HG03575 (cell line): ENCODE measurements around the gene GNAO1.
"Not testable (repeated sequence)": the region's sequence is repeated elsewhere in the genome, so short reads cannot be mapped to it uniquely, and the experiment has no call there.

Source experiments
- ATAC-seq: cut with Tn5 transposase; IDR thresholded peaks from one replicate; pipeline ENCODE4 v1.9.1; 2021; ENCODE audit not compliant: unreplicated experiment, insufficient number of reproducible peaks, low FRiP score; ENCODE audit errors: extremely low read depth

GNAO1 gene

DNA sequence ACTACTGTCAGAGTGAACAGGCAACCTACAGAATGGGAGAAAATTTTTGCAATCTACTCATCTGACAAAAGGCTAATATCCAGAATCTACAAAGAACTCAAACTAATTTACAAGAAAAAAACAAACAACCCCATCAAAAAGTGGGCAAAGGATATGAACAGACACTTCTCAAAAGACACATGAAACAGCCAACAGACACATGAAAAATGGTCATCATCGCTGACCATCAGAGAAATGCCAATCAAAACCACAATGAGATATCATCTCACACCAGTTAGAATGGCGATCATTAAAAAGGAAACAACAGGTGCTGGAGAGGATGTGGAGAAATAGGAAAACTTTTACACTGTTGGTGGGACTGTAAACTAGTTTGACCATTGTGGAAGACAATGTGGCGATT, 205.4 kb downstream of the GNAO1 start:
- ATAC-seq = not testable (repeated sequence)

GRCh38 chr16:56399047-56399446, 207.8 kb downstream of the GNAO1 start:
- ATAC-seq = no peak

GRCh38 chr16:56399486-56399885, 208.2 kb downstream of the GNAO1 start:
- ATAC-seq = no peak

DNA sequence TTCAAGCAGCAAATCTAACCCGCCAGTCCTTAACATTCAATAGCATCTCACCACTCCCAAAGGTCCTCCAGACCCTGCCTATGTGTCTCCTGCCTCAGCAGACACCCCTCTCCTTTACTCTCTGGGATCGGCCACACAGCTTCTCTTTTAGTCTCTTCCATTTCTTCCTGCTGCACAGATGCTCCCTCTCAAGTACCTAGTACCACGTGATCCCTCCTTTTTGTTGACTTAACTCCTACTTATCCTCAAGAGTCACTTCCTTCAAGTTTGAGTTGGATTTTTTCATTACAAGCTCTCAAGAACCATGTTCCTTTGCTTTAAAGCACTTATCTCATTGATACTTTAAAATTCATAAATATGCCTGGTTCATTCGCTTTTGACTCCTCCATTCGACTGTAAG, 209.2 kb downstream of the GNAO1 start:
- no peak for ATAC-seq

- ATAC-seq = no peak
Observed at GRCh38 chr16:56401482-56401881, 210.2 kb downstream of the GNAO1 start.

- ATAC-seq = no peak
Observed at GRCh38 chr16:56405977-56406672, 214.8 kb downstream of the GNAO1 start.
